ENCODE measurements around the gene UBE2Q1.

- no peak for TF ChIP-seq CTCF (IDR thresholded peaks at IDR 0.05)
- TF ChIP-seq POLR2A (IDR thresholded peaks at IDR 0.05) = no peak
These were observed 11.2 kb downstream of the UBE2Q1 start for GRCh38 chr1:154547105-154547732.
